HEK293 (cell line): Measurements from ENCODE around the gene MVD.

ENCODE experiments used
- CTCF ChIA-PET: fragments of 350-600 bp; formaldehyde crosslinking; extraction: SDS; loops from one replicate; lab custom pipeline; 2021; ENCODE audit warnings: antibody characterized with exemption; lab: Yijun Ruan, JAX
- POLR2A ChIA-PET: fragments of 300-600 bp; formaldehyde crosslinking; extraction: SDS; loops from one replicate; lab custom pipeline; 2020; ENCODE audit warnings: antibody characterized with exemption, inconsistent platforms; lab: Yijun Ruan, JAX
- H3K27ac ChIP-seq: fragments of 200-500 bp; sonication (Bioruptor generic); 2 replicates; pipeline ENCODE4 v1.5.1; 2014; ENCODE audit warnings: low read depth, low read length, control low read depth, inconsistent platforms; ENCODE audit errors: extremely low read depth
- H3K36me3 ChIP-seq, 2 experiments: fragments of 200-500 bp in 1 of 2; sonication (Bioruptor generic) in 1 of 2; 1 replicate in 1 of 2; 2 replicates in 1 of 2; pipeline ENCODE4 v1.5.1; 2014 to 2017; ENCODE audit warnings: inconsistent platforms in 2 of 2, low read length in 2 of 2; ENCODE audit not compliant: control insufficient read depth in 2 of 2, insufficient read depth in 1 of 2
- H3K4me1 ChIP-seq: fragments of 200-500 bp; sonication (Bioruptor generic); 2 replicates; pipeline ENCODE4 v1.5.1; 2014; ENCODE audit warnings: mild to moderate bottlenecking, low read length, inconsistent platforms; ENCODE audit not compliant: control insufficient read depth, insufficient read depth
- H3K4me3 ChIP-seq: 2 replicates; pipeline ENCODE4 v1.5.1; 2011; ENCODE audit warnings: low read depth, mild to moderate bottlenecking, control low read depth, low read length, moderate library complexity
- H3K9me3 ChIP-seq: fragments of 200-500 bp; sonication (Bioruptor generic); 2 replicates; pipeline ENCODE4 v1.5.1; 2014; ENCODE audit warnings: low read depth, low read length, inconsistent platforms; ENCODE audit not compliant: control insufficient read depth, insufficient read depth
- BCL11A ChIP-seq: fragments of 450-650 bp; formaldehyde crosslinking; IDR thresholded peaks from 2 replicates; pipeline ENCODE4 v1.5.1; 2016; ENCODE audit warnings: low read depth, missing biosample characterization, missing genetic modification characterization
- HOXD13 ChIP-seq: sonication (generic); formaldehyde crosslinking; IDR thresholded peaks from 2 replicates; pipeline ENCODE4 v1.8.0; 2022; ENCODE audit warnings: missing genetic modification reagents, borderline replicate concordance
- OSR2 ChIP-seq: fragments of 450-650 bp; formaldehyde crosslinking; IDR thresholded peaks from 2 replicates; pipeline ENCODE4 v1.5.1; 2016; ENCODE audit warnings: missing biosample characterization, missing genetic modification characterization
- SP2 ChIP-seq: fragments of 450-650 bp; formaldehyde crosslinking; IDR thresholded peaks from 2 replicates; pipeline ENCODE4 v1.5.1; 2016; ENCODE audit warnings: missing biosample characterization, missing genetic modification characterization
- SP7 ChIP-seq: fragments of 450-650 bp; formaldehyde crosslinking; IDR thresholded peaks from 2 replicates; pipeline ENCODE4 v1.5.1; 2016; ENCODE audit warnings: missing biosample characterization, missing genetic modification characterization
- ZBTB48 ChIP-seq: fragments of 450-650 bp; formaldehyde crosslinking; IDR thresholded peaks from 2 replicates; pipeline ENCODE4 v1.5.1; 2016; ENCODE audit warnings: missing biosample characterization, missing genetic modification characterization
- ZBTB8A ChIP-seq: fragments of 450-650 bp; formaldehyde crosslinking; IDR thresholded peaks from 2 replicates; pipeline ENCODE4 v1.5.1; 2016; ENCODE audit warnings: missing biosample characterization, missing genetic modification characterization
- ZNF121 ChIP-seq: fragments of 450-650 bp; formaldehyde crosslinking; IDR thresholded peaks from 2 replicates; pipeline ENCODE4 v1.5.1; 2016; ENCODE audit warnings: missing biosample characterization, missing genetic modification characterization
- ZNF157 ChIP-seq: fragments of 450-650 bp; formaldehyde crosslinking; IDR thresholded peaks from 2 replicates; pipeline ENCODE4 v1.5.1; 2016; ENCODE audit warnings: missing biosample characterization, missing genetic modification characterization
- ZNF174 ChIP-seq: fragments of 450-650 bp; formaldehyde crosslinking; IDR thresholded peaks from 2 replicates; pipeline ENCODE4 v1.5.0; 2017; ENCODE audit warnings: missing biosample characterization, mild to moderate bottlenecking, missing genetic modification characterization
- ZNF394 ChIP-seq: fragments of 450-650 bp; formaldehyde crosslinking; IDR thresholded peaks from 2 replicates; pipeline ENCODE4 v1.5.1; 2016; ENCODE audit warnings: missing biosample characterization, missing genetic modification characterization, mild to moderate bottlenecking, moderate library complexity, borderline replicate concordance
- ZNF521 ChIP-seq: fragments of 450-650 bp; formaldehyde crosslinking; IDR thresholded peaks from 2 replicates; pipeline ENCODE4 v1.5.1; 2017; ENCODE audit warnings: missing biosample characterization, mild to moderate bottlenecking, missing genetic modification characterization
- ZNF548 ChIP-seq: fragments of 450-650 bp; formaldehyde crosslinking; IDR thresholded peaks from 2 replicates; pipeline ENCODE4 v1.5.1; 2016; ENCODE audit warnings: missing biosample characterization, missing genetic modification characterization
- ZNF626 ChIP-seq: fragments of 450-650 bp; sonication (Bioruptor Pico); formaldehyde crosslinking; IDR thresholded peaks from 2 replicates; pipeline ENCODE4 v1.5.1; 2018; ENCODE audit warnings: missing biosample characterization, missing genetic modification characterization, inconsistent platforms
- ZNF654 ChIP-seq: fragments of 450-650 bp; formaldehyde crosslinking; IDR thresholded peaks from 2 replicates; pipeline ENCODE4 v1.5.1; 2016; ENCODE audit warnings: low read depth, missing biosample characterization, missing genetic modification characterization
- ZNF785 ChIP-seq: fragments of 450-650 bp; formaldehyde crosslinking; IDR thresholded peaks from 2 replicates; pipeline ENCODE4 v1.5.1; 2016; ENCODE audit warnings: missing biosample characterization, missing genetic modification characterization
- ZNF830 ChIP-seq: fragments of 450-650 bp; IDR thresholded peaks from 2 replicates; pipeline ENCODE4 v1.5.0; 2018; ENCODE audit warnings: missing biosample characterization, missing genetic modification characterization, low read depth, mild to moderate bottlenecking, moderate library complexity
- TF ChIP-seq, protein P1 (sequence below): fragments of 450-650 bp; IDR thresholded peaks from 2 replicates; pipeline ENCODE4 v1.5.1; 2018; ENCODE audit warnings: missing biosample characterization, missing genetic modification characterization
- TF ChIP-seq, protein P2 (sequence below): fragments of 450-650 bp; formaldehyde crosslinking; IDR thresholded peaks from 2 replicates; pipeline ENCODE4 v1.5.1; 2017; ENCODE audit warnings: missing biosample characterization, missing genetic modification characterization
- TF ChIP-seq, protein P3 (sequence below): fragments of 450-650 bp; formaldehyde crosslinking; IDR thresholded peaks from 2 replicates; pipeline ENCODE4 v1.5.1; 2016; ENCODE audit warnings: missing biosample characterization, missing genetic modification characterization
- TF ChIP-seq, protein P4 (sequence below): fragments of 450-650 bp; formaldehyde crosslinking; IDR thresholded peaks from 2 replicates; pipeline ENCODE4 v1.5.1; 2017; ENCODE audit warnings: missing biosample characterization, missing genetic modification characterization

The MVD gene

DNA sequence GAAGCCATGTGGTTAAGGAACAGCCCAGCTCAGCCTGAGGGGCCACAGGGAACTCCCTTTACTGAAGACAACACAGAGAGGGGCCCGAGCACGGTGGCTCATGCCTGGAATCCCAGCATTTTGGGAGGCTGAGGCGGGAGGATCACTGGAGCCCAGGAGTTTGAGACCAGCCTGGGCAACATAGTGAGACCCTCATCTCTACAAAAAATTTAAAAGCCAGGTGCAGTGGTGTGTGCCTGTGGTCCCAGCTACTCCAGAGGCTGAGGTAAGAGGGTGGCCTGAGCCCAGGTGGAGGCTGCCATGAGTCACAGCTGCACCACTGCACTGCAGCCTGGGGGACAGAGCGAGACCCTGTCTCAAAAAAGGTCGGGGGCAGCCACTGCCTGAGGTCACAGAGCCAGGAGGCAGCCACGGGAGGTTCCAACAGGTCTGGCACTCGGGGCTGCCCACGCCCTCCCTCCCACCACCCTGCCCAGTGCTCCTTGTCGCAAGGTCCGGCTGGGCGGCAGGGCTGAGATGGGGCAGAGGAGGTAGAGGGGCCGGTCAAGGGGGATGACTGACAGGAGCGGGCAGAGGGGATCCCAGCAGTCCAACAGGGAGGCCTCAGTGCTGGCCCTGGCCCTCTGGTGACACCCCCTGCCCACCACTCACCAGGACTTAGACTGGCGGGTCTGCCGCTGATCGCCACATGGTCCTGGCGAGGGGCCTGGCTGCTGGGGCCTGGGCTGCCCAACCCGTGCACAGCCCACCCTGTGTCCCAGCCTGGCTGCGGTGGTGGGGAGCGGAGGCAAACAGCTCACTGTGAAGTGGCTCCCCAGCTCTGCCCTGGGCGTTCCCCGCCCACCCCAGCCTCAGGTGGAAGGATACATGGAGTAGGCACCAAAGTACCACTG lies 15.5 kb downstream of the MVD start:
- Histone ChIP-seq H3K4me3 (no peak overlapping the region), H3K36me3 (peaks cover 0 to 27% of the 10 kb centered on the region in 2 experiments; a peak in 2 of 3 replicates), H3K27ac (no peak overlapping the region), H3K9me3 (no peaks in the 10 kb centered on the region), H3K4me1 (peaks cover 7% of the 10 kb centered on the region; the same call in 1 of the 2 replicates)
- peak; percentile 68; the same call in 1 of the 2 replicates for TF ChIP-seq ZNF394 (tag by site-specific recombination)
- TF ChIP-seq ZBTB8A, result 0 out of 2 replicates have a peak, but pooled peaks have one; percentile 22
- peak; percentile 84 for TF ChIP-seq ZNF121 (tag by site-specific recombination)
- no peak for TF ChIP-seq ZNF654 (tag by site-specific recombination)
- ChIA-PET POLR2A (interaction anchor here (0.6 to 1.1 kb wide), 2 partner anchors 10 to 546 kb away, joined by 4 read pairs; no protein-coding TSS in a partner anchor), CTCF (interaction anchor here (0.7 kb wide), 1 partner anchor 90 kb away, joined by 3 read pairs; no protein-coding TSS in a partner anchor)

DNA sequence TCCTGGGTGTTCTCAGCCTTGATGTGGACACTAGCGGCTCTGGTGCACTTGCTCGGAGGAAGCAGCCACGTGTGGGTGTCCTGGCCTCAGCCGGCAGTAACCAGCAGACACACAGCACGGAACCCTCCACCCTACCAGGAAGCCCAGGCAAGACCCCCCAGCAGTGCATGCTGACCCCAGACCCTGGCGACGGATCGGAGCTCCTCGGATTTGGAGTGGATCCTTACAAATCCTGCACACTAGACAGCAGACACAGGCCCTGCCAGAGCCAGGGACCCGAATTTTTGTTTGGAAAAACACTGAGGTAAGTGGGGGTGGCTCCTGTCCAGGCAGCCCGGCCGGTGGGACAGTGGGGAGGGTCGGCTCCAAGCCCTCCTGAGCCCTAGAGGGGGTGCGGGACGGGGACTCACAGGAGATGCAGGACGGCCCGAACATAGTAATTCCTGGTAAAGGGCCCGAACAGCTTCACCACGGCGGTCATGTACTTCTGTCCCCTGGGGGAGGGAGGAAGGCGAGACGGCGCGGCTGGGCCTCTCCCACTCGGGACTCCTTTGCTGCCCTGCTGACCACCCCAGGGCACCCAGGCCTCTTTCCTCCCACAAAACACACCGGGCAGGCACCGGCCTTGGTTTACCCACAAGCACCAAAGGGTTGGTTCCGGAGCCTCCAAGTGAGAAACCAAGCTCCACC lies 16.4 kb downstream of the MVD start:
- no peaks in the 10 kb centered on the region for H3K9me3 ChIP-seq
- H3K4me3 ChIP-seq, result no peak overlapping the region
- POLR2A ChIA-PET, result interaction anchor here (0.6 kb wide), 1 partner anchor 545 kb away, joined by 4 read pairs; no protein-coding TSS in a partner anchor
- H3K4me1 ChIP-seq, result peaks cover 7% of the 10 kb centered on the region; the same call in 1 of the 2 replicates
- CTCF ChIA-PET, result interaction anchor here (0.7 kb wide), 1 partner anchor 91 kb away, joined by 3 read pairs; no protein-coding TSS in a partner anchor
- H3K27ac ChIP-seq, result no peak overlapping the region
- H3K36me3 ChIP-seq, result peaks cover 0 to 27% of the 10 kb centered on the region in 2 experiments; a peak in 2 of 3 replicates
- no peak for TF ChIP-seq ZNF785 (tag by site-specific recombination)
- no peak for TF ChIP-seq ZNF830 (tag by site-specific recombination)
- TF ChIP-seq, protein P1, sequence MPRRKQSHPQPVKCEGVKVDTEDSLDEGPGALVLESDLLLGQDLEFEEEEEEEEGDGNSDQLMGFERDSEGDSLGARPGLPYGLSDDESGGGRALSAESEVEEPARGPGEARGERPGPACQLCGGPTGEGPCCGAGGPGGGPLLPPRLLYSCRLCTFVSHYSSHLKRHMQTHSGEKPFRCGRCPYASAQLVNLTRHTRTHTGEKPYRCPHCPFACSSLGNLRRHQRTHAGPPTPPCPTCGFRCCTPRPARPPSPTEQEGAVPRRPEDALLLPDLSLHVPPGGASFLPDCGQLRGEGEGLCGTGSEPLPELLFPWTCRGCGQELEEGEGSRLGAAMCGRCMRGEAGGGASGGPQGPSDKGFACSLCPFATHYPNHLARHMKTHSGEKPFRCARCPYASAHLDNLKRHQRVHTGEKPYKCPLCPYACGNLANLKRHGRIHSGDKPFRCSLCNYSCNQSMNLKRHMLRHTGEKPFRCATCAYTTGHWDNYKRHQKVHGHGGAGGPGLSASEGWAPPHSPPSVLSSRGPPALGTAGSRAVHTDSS (tag by site-specific recombination), result no peak
- no peak for TF ChIP-seq ZBTB48 (tag by site-specific recombination)
- TF ChIP-seq SP7 (tag by site-specific recombination), result no peak
- TF ChIP-seq HOXD13 (CRISPR knock-in tag), result no peak
- no peak for TF ChIP-seq ZNF394 (tag by site-specific recombination)
- TF ChIP-seq SP2 (tag by site-specific recombination), result no peak
- no peak for TF ChIP-seq OSR2 (tag by site-specific recombination)
- TF ChIP-seq, protein P2, sequence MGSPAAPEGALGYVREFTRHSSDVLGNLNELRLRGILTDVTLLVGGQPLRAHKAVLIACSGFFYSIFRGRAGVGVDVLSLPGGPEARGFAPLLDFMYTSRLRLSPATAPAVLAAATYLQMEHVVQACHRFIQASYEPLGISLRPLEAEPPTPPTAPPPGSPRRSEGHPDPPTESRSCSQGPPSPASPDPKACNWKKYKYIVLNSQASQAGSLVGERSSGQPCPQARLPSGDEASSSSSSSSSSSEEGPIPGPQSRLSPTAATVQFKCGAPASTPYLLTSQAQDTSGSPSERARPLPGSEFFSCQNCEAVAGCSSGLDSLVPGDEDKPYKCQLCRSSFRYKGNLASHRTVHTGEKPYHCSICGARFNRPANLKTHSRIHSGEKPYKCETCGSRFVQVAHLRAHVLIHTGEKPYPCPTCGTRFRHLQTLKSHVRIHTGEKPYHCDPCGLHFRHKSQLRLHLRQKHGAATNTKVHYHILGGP (tag by site-specific recombination), result no peak
- no peak for TF ChIP-seq ZNF521 (tag by site-specific recombination)
- TF ChIP-seq, protein P3, sequence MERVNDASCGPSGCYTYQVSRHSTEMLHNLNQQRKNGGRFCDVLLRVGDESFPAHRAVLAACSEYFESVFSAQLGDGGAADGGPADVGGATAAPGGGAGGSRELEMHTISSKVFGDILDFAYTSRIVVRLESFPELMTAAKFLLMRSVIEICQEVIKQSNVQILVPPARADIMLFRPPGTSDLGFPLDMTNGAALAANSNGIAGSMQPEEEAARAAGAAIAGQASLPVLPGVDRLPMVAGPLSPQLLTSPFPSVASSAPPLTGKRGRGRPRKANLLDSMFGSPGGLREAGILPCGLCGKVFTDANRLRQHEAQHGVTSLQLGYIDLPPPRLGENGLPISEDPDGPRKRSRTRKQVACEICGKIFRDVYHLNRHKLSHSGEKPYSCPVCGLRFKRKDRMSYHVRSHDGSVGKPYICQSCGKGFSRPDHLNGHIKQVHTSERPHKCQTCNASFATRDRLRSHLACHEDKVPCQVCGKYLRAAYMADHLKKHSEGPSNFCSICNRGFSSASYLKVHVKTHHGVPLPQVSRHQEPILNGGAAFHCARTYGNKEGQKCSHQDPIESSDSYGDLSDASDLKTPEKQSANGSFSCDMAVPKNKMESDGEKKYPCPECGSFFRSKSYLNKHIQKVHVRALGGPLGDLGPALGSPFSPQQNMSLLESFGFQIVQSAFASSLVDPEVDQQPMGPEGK, result no peak
- TF ChIP-seq ZNF548, result no peak
- no peak for TF ChIP-seq ZNF174 (tag by site-specific recombination)
- TF ChIP-seq, protein P4, sequence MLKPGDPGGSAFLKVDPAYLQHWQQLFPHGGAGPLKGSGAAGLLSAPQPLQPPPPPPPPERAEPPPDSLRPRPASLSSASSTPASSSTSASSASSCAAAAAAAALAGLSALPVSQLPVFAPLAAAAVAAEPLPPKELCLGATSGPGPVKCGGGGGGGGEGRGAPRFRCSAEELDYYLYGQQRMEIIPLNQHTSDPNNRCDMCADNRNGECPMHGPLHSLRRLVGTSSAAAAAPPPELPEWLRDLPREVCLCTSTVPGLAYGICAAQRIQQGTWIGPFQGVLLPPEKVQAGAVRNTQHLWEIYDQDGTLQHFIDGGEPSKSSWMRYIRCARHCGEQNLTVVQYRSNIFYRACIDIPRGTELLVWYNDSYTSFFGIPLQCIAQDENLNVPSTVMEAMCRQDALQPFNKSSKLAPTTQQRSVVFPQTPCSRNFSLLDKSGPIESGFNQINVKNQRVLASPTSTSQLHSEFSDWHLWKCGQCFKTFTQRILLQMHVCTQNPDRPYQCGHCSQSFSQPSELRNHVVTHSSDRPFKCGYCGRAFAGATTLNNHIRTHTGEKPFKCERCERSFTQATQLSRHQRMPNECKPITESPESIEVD (tag by site-specific recombination), result no peak
- TF ChIP-seq ZNF157 (tag by site-specific recombination), result no peak
- TF ChIP-seq BCL11A (tag by site-specific recombination), result no peak
- no peak for TF ChIP-seq ZNF626 (tag by site-specific recombination)
